HG03060 (cell line): ENCODE measurements around the gene HDLBP.
"Not testable (repeated sequence)": the region's sequence is repeated elsewhere in the genome, so short reads cannot be mapped to it uniquely, and the experiment has no call there.

Source experiments
- ATAC-seq: cut with Tn5 transposase; IDR thresholded peaks from one replicate; pipeline ENCODE4 v1.9.1; 2021; ENCODE audit warnings: low read depth, moderate number of reproducible peaks; ENCODE audit not compliant: unreplicated experiment

HDLBP gene

GRCh38 chr2:241200822-241201395 lies 114.6 kb downstream of the HDLBP start:
- ATAC-seq, result no peak

GRCh38 chr2:241199897-241200821 lies 115.3 kb downstream of the HDLBP start:
- ATAC-seq, result no peak

GRCh38 chr2:241199286-241199685 lies 116.2 kb downstream of the HDLBP start:
- no peak for ATAC-seq

GRCh38 chr2:241198381-241199279 lies 116.8 kb downstream of the HDLBP start:
- no peak for ATAC-seq

- ATAC-seq, result no peak
These were observed 117.5 kb downstream of the HDLBP start for GRCh38 chr2:241197947-241198346.

GRCh38 chr2:241197246-241197645 lies 118.2 kb downstream of the HDLBP start:
- not testable (repeated sequence) for ATAC-seq

GRCh38 chr2:241195506-241196130 lies 119.9 kb downstream of the HDLBP start:
- ATAC-seq, result no peak

GRCh38 chr2:241194811-241195210 lies 120.7 kb downstream of the HDLBP start:
- ATAC-seq, result no peak

GRCh38 chr2:241193271-241193670 lies 122.2 kb downstream of the HDLBP start:
- ATAC-seq, result no peak

GRCh38 chr2:241191081-241191480 lies 124.4 kb downstream of the HDLBP start:
- no peak for ATAC-seq

- ATAC-seq, result no peak
These were observed 125.0 kb downstream of the HDLBP start for GRCh38 chr2:241190291-241190981.

- no peak for ATAC-seq
These were observed 125.6 kb downstream of the HDLBP start for GRCh38 chr2:241189856-241190201.

GRCh38 chr2:241189093-241189855 lies 126.2 kb downstream of the HDLBP start:
- no peak for ATAC-seq

GRCh38 chr2:241188361-241189092 lies 126.9 kb downstream of the HDLBP start, which contains the start of gene ANO7:
Gene ANO7 (plus strand): TSS chr2:241188677. CDS start chr2:241190064, 1,387 bp downstream.
- no peak for ATAC-seq

GRCh38 chr2:241187918-241188234 lies 127.6 kb downstream of the HDLBP start:
- ATAC-seq, result no peak

- ATAC-seq, result no peak
These were observed 128.2 kb downstream of the HDLBP start for GRCh38 chr2:241187101-241187917.

GRCh38 chr2:241185961-241186360 lies 129.5 kb downstream of the HDLBP start:
- no peak for ATAC-seq

GRCh38 chr2:241184901-241185300 lies 130.6 kb downstream of the HDLBP start:
- ATAC-seq, result no peak
